ENCODE measurements around the gene OR6K2.

The OR6K2 gene

DNA sequence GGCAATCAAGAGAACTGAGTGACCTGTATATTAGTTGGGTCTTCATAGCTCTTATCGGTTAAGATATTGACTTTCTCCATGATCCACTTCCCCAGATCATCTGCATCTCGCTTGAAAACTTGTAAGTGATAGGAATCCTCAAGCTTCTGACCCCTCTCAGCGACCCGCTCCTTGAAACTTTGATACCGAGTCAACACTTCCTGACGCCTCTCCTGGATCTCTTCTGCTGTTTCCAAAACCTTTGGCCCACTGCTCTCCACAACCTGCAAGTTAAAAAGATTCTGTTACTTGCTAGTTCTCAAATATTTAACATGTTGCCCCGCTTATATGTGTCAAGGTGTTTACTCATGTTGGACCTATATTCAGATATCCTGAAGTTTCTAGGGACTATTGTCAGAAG, 15.4 kb downstream of the OR6K2 start:
- DNase-seq = no peak

GRCh38 chr1:158681606-158682005, 18.8 kb downstream of the OR6K2 start:
- DNase-seq = no peak

- no peak for DNase-seq
Measured at GRCh38 chr1:158679289-158679688, 21.2 kb downstream of the OR6K2 start.

DNA sequence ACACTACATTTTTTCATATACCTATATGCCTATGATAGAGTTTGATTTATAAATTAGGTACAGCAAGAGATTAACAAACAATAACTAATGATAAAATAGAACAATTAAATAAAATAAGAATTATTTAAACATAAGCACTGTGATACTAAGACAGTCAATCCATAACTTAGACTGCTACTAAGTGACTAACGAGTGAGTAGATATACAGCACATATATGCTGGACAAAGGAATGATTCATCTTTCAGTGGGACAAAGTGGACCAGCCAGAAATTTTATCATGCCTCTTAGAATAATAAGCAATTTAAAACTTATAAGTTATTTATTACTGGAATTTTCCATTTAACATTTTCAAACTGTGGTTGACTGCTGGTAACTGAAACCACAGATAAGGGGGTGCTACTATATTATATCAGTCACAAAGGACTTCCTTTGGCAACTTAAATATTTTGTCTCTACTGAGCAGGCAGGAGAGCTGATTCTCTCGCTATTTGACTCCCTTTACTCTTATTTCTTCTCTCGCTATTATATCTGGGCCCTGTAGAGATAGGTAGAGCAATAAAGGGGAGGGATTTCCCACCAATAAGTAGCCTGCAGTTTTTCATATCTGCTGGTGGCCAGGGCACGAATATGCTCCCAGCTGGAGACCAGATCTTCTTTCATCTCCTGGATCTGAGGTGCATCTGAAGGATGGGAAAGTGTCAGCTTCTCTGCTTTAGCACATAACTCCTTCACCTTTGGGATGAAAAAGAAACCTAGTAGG, 24.7 kb downstream of the OR6K2 start:
- DNase-seq = no peak

DNA sequence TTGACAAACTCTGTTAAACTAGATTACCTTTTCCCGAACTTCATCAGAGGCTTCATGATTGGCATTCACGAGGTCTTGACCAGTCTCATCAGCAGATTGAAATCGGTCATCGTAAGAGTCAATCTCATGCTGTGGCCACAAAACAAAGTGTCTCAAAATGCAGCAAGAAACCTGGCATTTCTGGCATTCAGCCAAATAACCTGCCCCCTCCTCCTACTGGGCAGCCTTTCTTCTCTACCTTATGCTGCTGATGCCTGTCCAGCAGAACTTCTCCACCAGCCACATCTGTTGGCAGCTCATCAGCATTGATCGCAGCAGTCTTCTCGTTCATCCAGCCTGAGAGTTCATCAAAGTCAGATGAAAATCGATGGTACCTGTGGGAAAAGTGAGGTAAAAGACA, 26.1 kb downstream of the OR6K2 start:
- no peak for DNase-seq

- no peak for DNase-seq
Measured at GRCh38 chr1:158666037-158666436, 34.4 kb downstream of the OR6K2 start.

GRCh38 chr1:158654571-158654970, 45.9 kb downstream of the OR6K2 start:
- no peak for DNase-seq

DNA sequence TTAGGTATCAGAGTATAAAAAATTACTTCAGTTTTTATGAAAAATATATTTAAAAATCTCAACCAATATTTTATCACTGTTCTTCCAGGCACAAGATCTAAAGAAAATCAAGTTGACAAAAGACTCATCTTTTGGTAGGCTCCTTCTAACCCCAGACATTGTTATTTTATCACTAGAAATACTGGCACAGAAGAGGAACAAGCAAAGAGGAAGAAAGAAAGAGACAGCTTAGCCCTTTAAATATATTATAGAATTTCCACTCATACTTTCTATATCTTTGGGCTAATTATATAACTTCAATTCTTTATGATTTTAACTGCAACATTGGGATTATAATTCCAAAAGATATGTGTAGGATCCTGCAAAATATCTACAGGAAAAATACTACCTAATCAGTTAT, 46.4 kb downstream of the OR6K2 start:
- no peak for DNase-seq

DNA sequence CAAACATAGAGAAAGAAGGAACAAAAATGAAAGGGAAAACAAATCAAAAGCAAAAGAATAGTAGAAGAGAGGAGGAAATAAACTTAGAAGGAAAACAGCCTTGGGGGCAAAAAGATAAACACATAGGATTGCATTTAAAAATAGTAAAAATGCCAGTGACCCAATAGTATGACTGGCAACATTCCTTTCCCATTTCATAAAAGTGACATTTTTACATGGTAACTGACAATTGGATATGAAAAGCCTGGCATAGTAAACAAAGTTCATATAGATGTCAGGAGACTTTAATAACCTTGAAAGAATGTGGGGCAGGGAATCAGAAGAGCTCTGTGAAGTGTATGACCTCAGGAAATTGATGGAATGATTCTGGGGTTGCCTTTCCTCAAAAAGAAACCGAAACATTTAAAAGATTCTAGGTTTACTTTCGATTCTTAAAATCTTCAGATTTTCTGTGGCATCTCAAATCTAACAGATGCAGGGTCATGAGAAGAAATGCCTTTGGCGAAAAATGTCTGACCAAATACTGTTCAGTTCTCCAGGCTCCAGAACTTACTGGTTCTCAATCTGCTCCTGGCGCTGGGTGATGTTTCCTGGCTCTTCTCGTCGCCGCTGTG, 47.6 kb downstream of the OR6K2 start:
- DNase-seq = no peak
